Measurements from ENCODE around the gene SLC15A2. TPM values are rescaled to one million over a fixed set of nuclear protein-coding genes. Genes with fewer than 3 reads are reported as not detected.

Gene SLC15A2
- total RNA-seq, 1 experiment from 2014 or later, result 0.79 TPM

DNA sequence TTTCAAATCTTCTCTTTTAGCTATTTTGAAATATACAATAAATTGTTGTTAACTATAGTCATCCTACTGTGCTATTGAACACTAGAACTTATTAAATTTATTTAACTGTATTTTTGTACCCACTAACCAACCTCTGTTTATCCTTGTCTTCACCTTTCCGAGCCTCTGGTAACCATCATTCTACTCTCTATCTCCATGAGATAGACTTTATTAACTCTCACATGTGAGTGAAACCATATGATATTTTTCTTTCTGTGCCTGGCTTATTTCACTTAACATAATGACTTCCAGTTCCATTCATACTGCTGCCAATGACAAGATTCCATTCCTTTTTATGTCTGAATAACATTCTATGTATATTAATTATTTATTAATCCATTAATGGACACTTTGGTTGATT lies 15.8 kb upstream of the SLC15A2 start:
- BruUV-seq (replicated peaks), result no TSS peak
- intact Hi-C loops (cut with micrococcal nuclease), result no loop called here
- no peak overlapping the region for H3K27ac Mint-ChIP-seq (ENCODE audit: low read depth, unreplicated experiment)
- POLR2A ChIA-PET, result interaction anchor here (0.6 kb wide), 1 partner anchor 63 kb away, joined by 3 read pairs; no protein-coding TSS in a partner anchor
- no peaks in the 10 kb centered on the region for H3K4me1 Mint-ChIP-seq (ENCODE audit: insufficient read depth, unreplicated experiment)
- CTCF ChIA-PET, result no interaction called here
- no peaks in the 10 kb centered on the region for H3K36me3 Mint-ChIP-seq (ENCODE audit: insufficient read depth, unreplicated experiment)
- no peak for DNase-seq (ENCODE audit: unreplicated experiment)
- no peaks in the 10 kb centered on the region for H3K9me3 Mint-ChIP-seq (ENCODE audit: unreplicated experiment)
- H3K4me3 Mint-ChIP-seq (ENCODE audit: unreplicated experiment), result no peak overlapping the region
- TF ChIP-seq CTCF (IDR thresholded peaks at IDR 0.05; ENCODE audit: unreplicated experiment), result no peak
- H3K27me3 Mint-ChIP-seq (ENCODE audit: insufficient read depth, unreplicated experiment), result no peaks in the 10 kb centered on the region

DNA sequence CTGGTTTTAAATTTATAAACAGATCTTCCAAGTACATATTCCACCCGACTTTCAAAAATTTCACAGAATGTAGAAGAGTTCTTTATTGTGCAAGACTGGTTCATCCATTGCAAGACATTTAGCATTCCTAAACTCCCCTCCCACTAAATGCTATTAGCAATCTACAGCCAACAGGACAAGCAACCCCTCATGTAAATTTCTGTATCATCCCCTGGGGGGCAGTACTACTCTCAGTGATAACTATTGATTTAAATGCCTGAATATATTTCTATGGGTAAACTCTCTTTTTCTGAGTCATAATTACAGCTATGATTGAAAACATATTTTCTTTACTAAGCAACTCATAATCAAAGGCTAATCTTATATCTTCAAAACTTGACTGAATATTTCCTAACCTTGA lies 10.7 kb upstream of the SLC15A2 start:
- Mint-ChIP-seq H3K27ac (ENCODE audit: low read depth, unreplicated experiment) (no peak overlapping the region), H3K4me1 (ENCODE audit: insufficient read depth, unreplicated experiment) (no peaks in the 10 kb centered on the region), H3K36me3 (ENCODE audit: insufficient read depth, unreplicated experiment) (no peaks in the 10 kb centered on the region), H3K4me3 (ENCODE audit: unreplicated experiment) (no peak overlapping the region), H3K27me3 (ENCODE audit: insufficient read depth, unreplicated experiment) (no peaks in the 10 kb centered on the region), H3K9me3 (ENCODE audit: unreplicated experiment) (no peaks in the 10 kb centered on the region)
- ChIA-PET POLR2A (interaction anchor here (0.5 to 1.1 kb wide), 3 partner anchors 11 to 1283 kb away, joined by 3 read pairs; partner anchors contain the start of gene SLC15A2), CTCF (interaction anchor here (0.9 to 1.3 kb wide), 4 partner anchors 10 to 112 kb away, joined by 3 to 4 read pairs (median 3); partner anchors contain the start of gene SLC15A2)
- BruUV-seq (replicated peaks), result no TSS peak
- DNase-seq (ENCODE audit: unreplicated experiment), result peak; percentile 54
- intact Hi-C loops (cut with micrococcal nuclease), result no loop called here
- TF ChIP-seq CTCF (IDR thresholded peaks at IDR 0.05; ENCODE audit: unreplicated experiment), result peak; percentile 33

- no TSS peak for BruUV-seq (replicated peaks)
- H3K9me3 Mint-ChIP-seq (ENCODE audit: unreplicated experiment), result no peaks in the 10 kb centered on the region
- H3K27me3 Mint-ChIP-seq (ENCODE audit: insufficient read depth, unreplicated experiment), result no peaks in the 10 kb centered on the region
- H3K4me3 Mint-ChIP-seq (ENCODE audit: unreplicated experiment), result no peak overlapping the region
- no peak overlapping the region for H3K27ac Mint-ChIP-seq (ENCODE audit: low read depth, unreplicated experiment)
- TF ChIP-seq CTCF (IDR thresholded peaks at IDR 0.05; ENCODE audit: unreplicated experiment), result no peak
- H3K4me1 Mint-ChIP-seq (ENCODE audit: insufficient read depth, unreplicated experiment), result no peaks in the 10 kb centered on the region
- ChIA-PET POLR2A (interaction anchor here (0.6 kb wide), 1 partner anchor 180 kb away, joined by 4 read pairs; no protein-coding TSS in a partner anchor), CTCF (no interaction called here)
- intact Hi-C loops (cut with micrococcal nuclease), result no loop called here
- H3K36me3 Mint-ChIP-seq (ENCODE audit: insufficient read depth, unreplicated experiment), result no peaks in the 10 kb centered on the region
- DNase-seq (ENCODE audit: unreplicated experiment), result no peak
Measured at GRCh38 chr3:121885386-121885785, 8.8 kb upstream of the SLC15A2 start.

- no peak for TF ChIP-seq CTCF (IDR thresholded peaks at IDR 0.05; ENCODE audit: unreplicated experiment)
- Mint-ChIP-seq H3K27me3 (ENCODE audit: insufficient read depth, unreplicated experiment) (no peaks in the 10 kb centered on the region), H3K27ac (ENCODE audit: low read depth, unreplicated experiment) (no peak overlapping the region), H3K9me3 (ENCODE audit: unreplicated experiment) (no peaks in the 10 kb centered on the region), H3K4me3 (ENCODE audit: unreplicated experiment) (no peak overlapping the region), H3K4me1 (ENCODE audit: insufficient read depth, unreplicated experiment) (no peaks in the 10 kb centered on the region), H3K36me3 (ENCODE audit: insufficient read depth, unreplicated experiment) (no peaks in the 10 kb centered on the region)
- BruUV-seq (replicated peaks), result no TSS peak
- intact Hi-C loops (cut with micrococcal nuclease), result no loop called here
- CTCF ChIA-PET, result interaction anchor here (0.6 to 1.5 kb wide), 4 partner anchors 11 to 35 kb away, joined by 3 read pairs; no protein-coding TSS in a partner anchor
- peak; percentile 44 for DNase-seq (ENCODE audit: unreplicated experiment)
- POLR2A ChIA-PET, result interaction anchor here (1.1 kb wide), 1 partner anchor 79 kb away, joined by 4 read pairs; no protein-coding TSS in a partner anchor
Measured at GRCh38 chr3:121895121-121895520, 920 bp downstream of the SLC15A2 start.
